ENCODE results near the gene C5orf34.
A peak's percentile ranks its signal among the peaks of the same experiment; 100 is the strongest.
"Not testable (repeated sequence)": the region's sequence is repeated elsewhere in the genome, so short reads cannot be mapped to it uniquely, and the experiment has no call there.

C5orf34 gene

DNA sequence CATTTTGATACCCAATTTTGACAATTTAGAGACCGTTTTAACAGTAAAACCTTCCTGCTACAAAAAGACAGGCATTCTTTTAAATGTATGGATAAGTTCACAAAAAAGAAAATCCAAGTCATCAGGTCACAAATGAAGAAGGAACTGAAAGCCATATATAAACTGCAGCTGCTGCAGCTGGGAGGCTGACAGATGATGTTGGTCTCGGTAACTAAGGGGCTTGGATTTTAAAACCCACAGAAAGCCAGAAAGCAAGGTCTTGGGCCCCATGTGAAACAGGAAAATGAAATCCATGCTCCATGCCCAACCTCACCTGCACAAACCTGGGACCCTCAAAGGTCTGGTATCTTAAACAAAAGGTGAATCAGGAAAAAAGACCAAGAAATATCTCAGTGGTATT lies 15.7 kb upstream of the C5orf34 start:
- no peak for FAIRE-seq
- no peak for DNase-seq (ENCODE audit: insufficient read length, low spot score)
- TF ChIP-seq PAX5 (IDR thresholded peaks at IDR 0.05; ENCODE audit: insufficient read depth, low read length, severe bottlenecking) (no peak), SPI1 (IDR thresholded peaks at IDR 0.05; ENCODE audit: low read depth, low read length) (peak; percentile 71), POLR2AphosphoS5 (IDR thresholded peaks at IDR 0.05; ENCODE audit: low read depth, low read length) (no peak)

DNA sequence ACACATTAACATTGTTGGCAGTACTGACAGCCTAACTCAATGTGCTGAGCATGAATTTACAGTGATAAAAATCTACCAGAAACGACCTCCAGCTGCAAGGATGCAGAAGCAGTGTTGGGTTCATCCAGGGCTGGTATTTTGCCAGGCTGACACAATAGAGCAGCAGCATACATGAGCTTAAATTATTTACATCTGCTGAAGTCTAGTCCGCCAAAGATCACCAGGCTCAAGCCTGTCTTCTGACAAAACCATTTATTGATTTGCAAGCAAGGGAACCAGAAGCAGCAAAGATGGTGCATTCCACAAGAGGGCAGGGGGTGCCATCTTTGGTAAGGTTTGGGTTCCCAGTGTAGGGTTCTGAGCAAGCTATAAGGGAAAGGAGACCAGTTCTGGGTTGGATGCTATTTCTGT lies 8.7 kb upstream of the C5orf34 start:
- TF ChIP-seq POLR2AphosphoS5 (IDR thresholded peaks at IDR 0.05; ENCODE audit: low read depth, low read length) (no peak), SPI1 (IDR thresholded peaks at IDR 0.05; ENCODE audit: low read depth, low read length) (no peak), PAX5 (IDR thresholded peaks at IDR 0.05; ENCODE audit: insufficient read depth, low read length, severe bottlenecking) (no peak), TAF1 (IDR thresholded peaks at IDR 0.05; ENCODE audit: low read depth, low read length) (no peak), POLR2A (IDR thresholded peaks at IDR 0.05; ENCODE audit: low read depth, low read length) (no peak; the same call in 1 of the 2 replicates), POU2F2 (IDR thresholded peaks at IDR 0.05; ENCODE audit: low read depth, low read length) (no peak)
- no peak for FAIRE-seq
- DNase-seq (ENCODE audit: insufficient read length, low spot score), result no peak

DNA sequence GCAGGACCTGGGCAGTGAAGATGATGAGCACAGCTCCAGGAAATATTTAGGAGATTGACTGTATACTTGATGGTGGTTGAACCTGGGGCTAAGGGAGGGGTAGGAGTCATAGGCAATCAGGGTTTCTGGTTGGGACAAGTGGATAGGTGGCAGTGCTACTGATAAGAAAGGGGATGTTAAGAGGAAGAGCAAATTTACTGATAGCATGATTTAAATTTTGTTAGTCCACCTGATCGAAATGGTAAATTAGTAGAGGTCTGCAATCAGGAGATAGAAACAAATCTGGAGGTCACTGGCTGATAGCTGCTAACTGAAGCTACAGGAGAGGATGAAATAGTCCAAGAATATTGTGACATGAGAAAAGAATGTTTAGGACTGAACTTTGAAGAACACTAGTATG lies 5.7 kb upstream of the C5orf34 start:
- no peak for TF ChIP-seq TAF1 (IDR thresholded peaks at IDR 0.05; ENCODE audit: low read depth, low read length)
- TF ChIP-seq SPI1 (IDR thresholded peaks at IDR 0.05; ENCODE audit: low read depth, low read length), result no peak
- no peak for TF ChIP-seq POLR2A (IDR thresholded peaks at IDR 0.05; ENCODE audit: low read depth, low read length)
- no peak for TF ChIP-seq POU2F2 (IDR thresholded peaks at IDR 0.05; ENCODE audit: low read depth, low read length)
- TF ChIP-seq POLR2AphosphoS5 (IDR thresholded peaks at IDR 0.05; ENCODE audit: low read depth, low read length), result no peak
- no peak for TF ChIP-seq PAX5 (IDR thresholded peaks at IDR 0.05; ENCODE audit: insufficient read depth, low read length, severe bottlenecking)
- DNase-seq (ENCODE audit: insufficient read length, low spot score), result no peak
- no peak for FAIRE-seq

DNA sequence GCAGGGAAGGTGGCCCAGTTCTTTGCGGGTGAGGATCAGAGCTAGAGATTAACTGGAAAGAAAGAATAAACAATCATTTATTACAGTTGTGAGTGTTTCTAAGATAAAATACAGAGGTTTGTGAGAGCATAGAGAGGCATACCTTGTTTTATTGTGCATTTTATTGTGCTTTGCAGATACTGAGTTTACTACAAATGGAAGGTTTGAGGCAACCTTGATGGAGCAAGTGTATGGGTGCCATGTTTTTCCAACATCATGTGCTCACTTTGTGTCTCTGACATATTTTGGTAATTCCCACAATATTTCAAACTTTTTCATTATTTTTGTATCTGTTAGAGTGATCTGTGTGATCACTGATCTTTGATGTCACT lies 715 bp upstream of the C5orf34 start:
- DNase-seq (ENCODE audit: insufficient read length, low spot score) (no peak), FAIRE-seq (no peak)
- TF ChIP-seq PAX5 (IDR thresholded peaks at IDR 0.05; ENCODE audit: insufficient read depth, low read length, severe bottlenecking) (no peak), POU2F2 (IDR thresholded peaks at IDR 0.05; ENCODE audit: low read depth, low read length) (no peak)

DNA sequence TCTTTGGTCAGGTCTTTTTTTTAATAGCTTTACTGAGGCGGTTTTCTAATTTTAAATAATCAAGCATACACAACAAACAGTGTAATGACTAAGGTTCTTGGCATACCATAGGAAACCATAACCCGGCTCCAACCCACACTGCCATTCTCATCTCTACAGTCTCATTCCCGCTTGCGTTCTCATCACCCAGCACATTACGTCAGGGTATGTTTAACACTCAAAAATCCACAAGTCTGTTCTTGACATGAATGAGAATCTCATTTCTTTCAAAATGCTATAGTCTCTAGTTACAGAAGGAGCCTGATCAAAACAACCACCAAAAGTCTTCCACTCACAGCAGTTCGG lies 505 bp downstream of the C5orf34 start:
- no peak for TF ChIP-seq SPI1 (IDR thresholded peaks at IDR 0.05; ENCODE audit: low read depth, low read length)
- TF ChIP-seq PAX5 (IDR thresholded peaks at IDR 0.05; ENCODE audit: insufficient read depth, low read length, severe bottlenecking), result no peak
- no peak for TF ChIP-seq TAF1 (IDR thresholded peaks at IDR 0.05; ENCODE audit: low read depth, low read length)
- no peak for TF ChIP-seq POLR2AphosphoS5 (IDR thresholded peaks at IDR 0.05; ENCODE audit: low read depth, low read length)
- no peak for TF ChIP-seq POU2F2 (IDR thresholded peaks at IDR 0.05; ENCODE audit: low read depth, low read length)
- no peak for TF ChIP-seq POLR2A (IDR thresholded peaks at IDR 0.05; ENCODE audit: low read depth, low read length)
- peak; percentile 10 for DNase-seq (ENCODE audit: insufficient read length, low spot score)
- FAIRE-seq, result peak; percentile 63

DNA sequence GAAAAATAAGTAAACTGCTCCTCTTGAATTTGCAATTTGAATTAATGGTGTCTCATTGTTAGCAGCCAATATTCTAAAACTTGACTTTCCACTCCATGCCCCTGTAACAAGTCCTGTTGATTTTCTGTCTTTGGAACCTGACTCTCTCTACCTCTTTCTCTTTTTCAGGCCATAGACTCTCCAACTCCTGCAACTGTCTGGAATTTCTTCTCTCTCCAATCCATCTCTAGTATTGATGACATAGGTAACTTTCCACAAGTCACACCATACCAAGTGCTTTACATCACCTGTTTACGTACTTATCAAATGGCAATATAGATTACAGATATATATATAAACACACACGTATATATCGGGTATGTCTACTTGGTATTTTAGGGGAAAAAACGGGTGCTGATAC lies 923 bp downstream of the C5orf34 start:
- FAIRE-seq (no peak), DNase-seq (ENCODE audit: insufficient read length, low spot score) (no peak)
- TF ChIP-seq TAF1 (IDR thresholded peaks at IDR 0.05; ENCODE audit: low read depth, low read length) (no peak), SPI1 (IDR thresholded peaks at IDR 0.05; ENCODE audit: low read depth, low read length) (no peak)

DNA sequence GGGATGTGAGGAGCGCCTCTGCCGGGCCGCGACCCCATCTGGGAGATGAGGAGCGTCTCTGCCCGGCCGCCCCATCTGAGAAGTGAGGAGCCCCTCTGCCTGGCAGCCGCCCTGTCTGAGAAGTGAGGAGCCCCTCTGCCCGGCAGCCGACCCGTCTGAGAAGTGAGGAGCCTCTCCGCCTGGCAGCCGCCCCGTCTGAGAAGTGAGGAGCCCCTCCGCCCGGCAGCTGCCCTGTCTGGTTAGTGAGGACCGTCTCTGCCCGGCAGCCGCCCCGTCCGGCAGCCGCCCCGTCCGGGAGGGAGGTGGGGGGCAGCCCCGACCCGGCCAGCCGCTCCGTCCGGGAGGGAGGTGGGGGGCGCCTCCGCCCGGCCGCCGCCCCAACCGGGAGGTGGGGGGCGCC lies 3.9 kb downstream of the C5orf34 start:
- DNase-seq (ENCODE audit: insufficient read length, low spot score); FAIRE-seq: not testable (repeated sequence)

DNA sequence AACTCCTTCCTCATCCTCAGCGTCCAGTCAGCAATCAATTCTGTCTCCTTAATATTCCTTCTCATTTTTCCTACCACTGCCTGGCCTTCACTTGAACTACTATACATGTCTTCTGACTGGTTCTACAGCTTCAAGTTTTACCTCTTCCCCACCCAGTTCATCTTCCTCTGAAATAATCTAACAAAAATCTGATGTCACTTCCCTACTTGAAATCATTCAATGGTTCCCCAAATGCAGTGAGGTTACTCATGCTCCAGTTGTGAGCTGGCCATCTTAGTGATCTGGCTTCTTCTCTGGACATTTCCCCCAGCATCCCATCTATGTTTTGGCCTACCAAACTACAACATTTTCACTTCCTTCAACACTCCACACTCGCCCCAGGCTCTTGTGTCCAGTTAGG lies 16.4 kb downstream of the C5orf34 start:
- no peak for TF ChIP-seq TAF1 (IDR thresholded peaks at IDR 0.05; ENCODE audit: low read depth, low read length)
- TF ChIP-seq POLR2AphosphoS5 (IDR thresholded peaks at IDR 0.05; ENCODE audit: low read depth, low read length), result no peak
- no peak for TF ChIP-seq POU2F2 (IDR thresholded peaks at IDR 0.05; ENCODE audit: low read depth, low read length)
- no peak for TF ChIP-seq POLR2A (IDR thresholded peaks at IDR 0.05; ENCODE audit: low read depth, low read length)
- TF ChIP-seq PAX5 (IDR thresholded peaks at IDR 0.05; ENCODE audit: insufficient read depth, low read length, severe bottlenecking), result no peak
- TF ChIP-seq SPI1 (IDR thresholded peaks at IDR 0.05; ENCODE audit: low read depth, low read length), result no peak
- no peak for FAIRE-seq
- DNase-seq (ENCODE audit: insufficient read length, low spot score), result no peak

DNA sequence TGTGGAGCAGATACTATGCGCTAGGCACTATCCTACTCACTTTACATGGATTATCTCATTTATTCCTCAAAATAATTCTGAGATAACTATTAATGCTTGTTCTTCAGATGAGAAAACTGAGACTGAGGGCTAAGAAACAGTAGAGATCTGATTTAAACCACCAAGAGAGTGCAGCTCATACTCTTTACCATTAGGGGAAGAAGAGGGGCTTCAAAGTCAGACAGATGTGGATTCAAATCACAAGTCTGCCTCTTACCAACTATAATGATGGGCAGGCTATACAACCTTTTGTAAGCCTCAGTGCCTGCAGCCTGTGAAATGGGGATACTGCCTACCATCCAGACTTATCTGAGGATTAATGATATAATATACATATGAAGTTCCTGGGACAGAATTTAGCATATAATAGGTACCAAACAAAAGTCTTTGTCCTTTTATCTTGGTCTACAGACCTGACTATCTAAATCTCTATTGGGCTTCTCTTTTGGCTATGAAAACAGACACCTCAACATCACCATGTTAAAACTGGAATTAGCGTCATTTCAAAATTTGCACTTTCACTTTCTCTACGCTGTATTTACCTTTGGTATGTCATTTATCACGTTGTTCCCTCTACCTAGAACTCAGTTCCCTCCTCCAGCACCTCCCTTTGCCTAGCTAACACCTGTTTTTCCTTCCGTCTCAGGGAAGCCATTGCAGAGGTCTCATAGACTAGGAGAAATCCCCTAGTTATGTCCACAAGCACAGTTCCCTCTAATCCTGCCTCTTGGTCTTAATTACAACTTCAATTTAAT lies 17.4 kb downstream of the C5orf34 start:
- TF ChIP-seq POLR2AphosphoS5 (IDR thresholded peaks at IDR 0.05; ENCODE audit: low read depth, low read length) (no peak), PAX5 (IDR thresholded peaks at IDR 0.05; ENCODE audit: insufficient read depth, low read length, severe bottlenecking) (no peak), SPI1 (IDR thresholded peaks at IDR 0.05; ENCODE audit: low read depth, low read length) (no peak), TAF1 (IDR thresholded peaks at IDR 0.05; ENCODE audit: low read depth, low read length) (no peak), POU2F2 (IDR thresholded peaks at IDR 0.05; ENCODE audit: low read depth, low read length) (no peak), POLR2A (IDR thresholded peaks at IDR 0.05; ENCODE audit: low read depth, low read length) (no peak)
- no peak for FAIRE-seq
- no peak for DNase-seq (ENCODE audit: insufficient read length, low spot score)

DNA sequence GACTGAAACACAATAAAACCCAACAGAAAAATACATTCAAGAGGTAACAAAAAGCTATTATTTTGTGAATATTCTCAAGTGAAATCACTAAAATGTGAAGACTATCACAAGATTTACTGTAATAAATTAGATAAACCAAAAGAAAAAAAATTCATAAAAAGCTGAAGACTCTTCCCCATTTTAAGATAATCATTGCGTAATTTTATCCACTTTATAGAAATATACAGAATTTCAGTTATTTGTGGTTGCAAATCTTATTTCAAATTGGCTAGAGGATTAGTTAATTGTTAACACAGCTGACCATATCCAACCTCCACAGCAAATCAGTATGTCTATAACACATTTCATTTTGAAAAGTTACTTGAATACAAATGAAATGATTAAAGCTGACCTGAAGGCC lies 23.6 kb downstream of the C5orf34 start:
- FAIRE-seq (no peak), DNase-seq (ENCODE audit: insufficient read length, low spot score) (no peak)
- TF ChIP-seq TAF1 (IDR thresholded peaks at IDR 0.05; ENCODE audit: low read depth, low read length) (no peak), POLR2AphosphoS5 (IDR thresholded peaks at IDR 0.05; ENCODE audit: low read depth, low read length) (no peak), PAX5 (IDR thresholded peaks at IDR 0.05; ENCODE audit: insufficient read depth, low read length, severe bottlenecking) (no peak), POLR2A (IDR thresholded peaks at IDR 0.05; ENCODE audit: low read depth, low read length) (no peak), SPI1 (IDR thresholded peaks at IDR 0.05; ENCODE audit: low read depth, low read length) (no peak), POU2F2 (IDR thresholded peaks at IDR 0.05; ENCODE audit: low read depth, low read length) (no peak)

DNA sequence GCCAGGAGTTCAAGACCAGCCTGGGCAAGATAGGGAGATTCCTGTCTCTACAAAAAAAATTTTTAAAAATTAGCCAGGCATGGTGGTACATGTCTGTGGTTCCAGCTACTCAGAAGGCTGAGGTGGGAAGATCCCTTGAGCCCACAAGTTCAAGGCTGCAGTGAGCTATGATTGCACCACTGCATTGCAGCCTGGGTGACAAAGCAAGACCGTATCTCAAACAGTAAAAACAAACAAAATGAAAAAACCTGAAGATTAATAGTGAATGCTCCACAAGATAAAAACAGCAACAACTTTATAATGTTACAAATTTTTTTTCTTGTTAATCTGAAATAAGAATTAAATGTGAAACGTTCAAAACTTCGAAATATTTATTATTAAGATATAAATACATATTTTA lies 28.6 kb downstream of the C5orf34 start:
- no peak for DNase-seq (ENCODE audit: insufficient read length, low spot score)
- TF ChIP-seq PAX5 (IDR thresholded peaks at IDR 0.05; ENCODE audit: insufficient read depth, low read length, severe bottlenecking) (no peak), POLR2A (IDR thresholded peaks at IDR 0.05; ENCODE audit: low read depth, low read length) (no peak), POLR2AphosphoS5 (IDR thresholded peaks at IDR 0.05; ENCODE audit: low read depth, low read length) (no peak), SPI1 (IDR thresholded peaks at IDR 0.05; ENCODE audit: low read depth, low read length) (no peak), TAF1 (IDR thresholded peaks at IDR 0.05; ENCODE audit: low read depth, low read length) (no peak), POU2F2 (IDR thresholded peaks at IDR 0.05; ENCODE audit: low read depth, low read length) (no peak)
- FAIRE-seq, result no peak

Data from GM12891 (cell line).